GM04503 (cell line): Measurements from ENCODE around the gene FADD.
"Not testable (repeated sequence)": the region's sequence is repeated elsewhere in the genome, so short reads cannot be mapped to it uniquely, and the experiment has no call there.

Experiments used
- DNase-seq: peaks from one replicate; pipeline ENCODE4 v3.0.0-alpha.2; 2012; ENCODE audit warnings: low read depth

Gene FADD

GRCh38 chr11:70182266-70182665 is 20.8 kb upstream of the FADD start:
- no peak for DNase-seq

DNA sequence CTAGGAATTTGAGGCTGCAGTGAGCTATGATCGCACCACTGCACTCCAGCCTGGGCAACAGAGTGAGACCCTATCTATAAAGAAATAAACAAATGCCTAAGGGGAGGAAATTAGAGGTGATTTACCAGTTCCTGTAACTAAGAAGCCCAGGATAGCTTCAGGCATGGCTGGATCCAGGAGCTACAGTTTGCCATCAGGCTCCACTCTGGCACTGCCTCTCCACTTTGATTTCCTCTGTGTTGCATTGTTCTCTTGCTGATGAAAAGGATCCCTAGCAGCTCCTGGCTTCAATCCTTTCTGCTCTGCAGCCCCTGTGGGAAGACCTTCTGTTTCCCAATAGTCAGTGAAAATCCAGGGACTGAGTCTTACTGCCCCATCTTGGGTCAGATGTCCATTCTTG is 20.1 kb upstream of the FADD start:
- DNase-seq, result no peak

DNA sequence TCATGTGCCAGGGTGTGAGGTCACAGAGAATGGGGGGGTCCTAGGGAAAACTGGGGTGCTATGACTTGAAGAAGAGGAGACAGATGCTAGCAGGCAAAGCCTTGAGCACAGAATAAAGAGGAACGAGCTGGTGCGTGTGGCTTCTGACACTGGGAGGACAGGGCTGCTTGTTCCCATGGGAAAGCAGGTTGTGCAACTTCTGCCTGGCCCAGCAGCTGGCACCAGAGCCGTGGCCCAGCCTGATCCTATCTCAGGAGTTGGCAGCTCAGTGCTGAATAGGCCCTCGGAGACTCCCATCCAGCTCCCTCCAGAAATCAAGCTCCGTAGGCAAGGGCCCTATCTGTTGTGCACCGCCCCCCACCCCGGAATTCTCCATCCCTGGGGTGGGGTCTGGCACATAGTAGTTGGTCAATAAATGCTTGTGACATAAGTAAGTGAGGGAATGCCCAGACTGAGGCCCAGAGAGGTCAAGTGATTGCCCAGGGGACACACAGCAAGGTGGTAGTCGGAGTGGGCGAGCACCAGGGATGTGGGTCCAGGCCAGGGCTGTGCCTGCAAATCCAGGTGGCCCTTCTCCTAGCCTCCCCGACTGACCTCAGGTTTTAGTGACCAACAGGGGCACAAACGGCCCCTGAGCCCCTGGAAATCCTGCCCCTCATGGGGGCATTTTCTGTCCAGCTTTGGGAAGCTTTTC is 19.5 kb upstream of the FADD start:
- no peak for DNase-seq

DNA sequence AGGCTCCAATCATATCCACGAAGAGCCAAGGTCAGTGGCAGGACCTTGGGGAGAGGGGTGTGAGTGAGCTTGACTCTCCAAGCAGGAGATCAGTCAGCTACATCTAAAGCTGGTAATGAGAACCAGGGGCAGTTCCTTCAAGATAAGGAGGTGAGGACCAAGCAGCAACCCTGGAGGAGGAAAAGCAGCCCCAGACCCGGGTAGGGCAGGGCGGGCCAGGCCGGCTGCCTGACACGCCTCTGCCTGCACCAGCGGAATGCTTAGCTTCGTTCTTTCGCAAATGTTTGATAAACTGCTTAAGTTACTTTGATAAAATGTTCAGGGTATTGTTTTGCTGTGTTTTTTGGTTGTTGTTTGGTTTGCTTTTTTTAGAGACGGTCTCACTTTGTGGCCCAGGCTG is 18.7 kb upstream of the FADD start:
- no peak for DNase-seq

GRCh38 chr11:70185348-70186055 is 17.6 kb upstream of the FADD start:
- DNase-seq, result no peak

DNA sequence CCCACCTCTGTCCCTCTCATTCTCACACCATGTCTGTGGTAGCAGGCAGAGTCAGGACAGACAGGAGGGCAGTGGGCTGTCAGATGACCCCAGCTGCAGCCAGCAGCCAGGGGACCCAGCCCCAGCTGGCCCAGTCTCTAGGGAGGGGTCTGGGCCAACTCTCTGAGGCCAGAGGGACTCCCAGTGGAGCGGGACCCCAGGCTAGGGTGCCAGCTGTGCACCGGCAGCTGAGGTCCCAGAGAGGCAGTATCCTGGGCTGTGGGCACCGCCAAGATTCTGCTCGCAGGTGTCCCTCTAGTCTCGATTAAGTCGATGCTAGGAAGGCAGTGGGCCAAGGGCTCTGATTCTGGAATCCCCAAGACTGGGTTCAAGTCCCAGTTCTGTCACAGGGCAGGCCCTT is 16.7 kb upstream of the FADD start:
- no peak for DNase-seq

- DNase-seq, result no peak
Measured at GRCh38 chr11:70186936-70187335, 16.2 kb upstream of the FADD start.

DNA sequence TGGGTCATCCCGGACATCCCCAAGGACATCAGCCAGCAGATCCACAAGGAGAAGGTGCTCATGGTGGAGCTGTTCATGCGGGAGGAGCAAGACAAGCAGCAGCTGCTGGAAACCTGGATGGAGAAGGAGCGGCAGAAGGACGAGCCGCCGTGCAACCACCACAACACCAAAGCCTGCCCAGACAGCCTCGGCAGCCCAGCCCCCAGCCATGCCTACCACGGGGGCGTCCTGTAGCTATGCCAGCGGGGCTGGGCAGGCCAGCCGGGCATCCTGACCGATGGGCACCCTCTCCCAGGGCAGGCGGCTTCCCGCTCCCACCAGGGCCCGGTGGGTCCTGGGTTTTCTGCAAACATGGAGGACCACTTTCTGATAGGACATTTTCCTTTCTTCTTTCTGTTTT is 15.3 kb upstream of the FADD start:
- DNase-seq, result no peak

GRCh38 chr11:70189622-70190021 is 13.5 kb upstream of the FADD start:
- DNase-seq, result no peak

DNA sequence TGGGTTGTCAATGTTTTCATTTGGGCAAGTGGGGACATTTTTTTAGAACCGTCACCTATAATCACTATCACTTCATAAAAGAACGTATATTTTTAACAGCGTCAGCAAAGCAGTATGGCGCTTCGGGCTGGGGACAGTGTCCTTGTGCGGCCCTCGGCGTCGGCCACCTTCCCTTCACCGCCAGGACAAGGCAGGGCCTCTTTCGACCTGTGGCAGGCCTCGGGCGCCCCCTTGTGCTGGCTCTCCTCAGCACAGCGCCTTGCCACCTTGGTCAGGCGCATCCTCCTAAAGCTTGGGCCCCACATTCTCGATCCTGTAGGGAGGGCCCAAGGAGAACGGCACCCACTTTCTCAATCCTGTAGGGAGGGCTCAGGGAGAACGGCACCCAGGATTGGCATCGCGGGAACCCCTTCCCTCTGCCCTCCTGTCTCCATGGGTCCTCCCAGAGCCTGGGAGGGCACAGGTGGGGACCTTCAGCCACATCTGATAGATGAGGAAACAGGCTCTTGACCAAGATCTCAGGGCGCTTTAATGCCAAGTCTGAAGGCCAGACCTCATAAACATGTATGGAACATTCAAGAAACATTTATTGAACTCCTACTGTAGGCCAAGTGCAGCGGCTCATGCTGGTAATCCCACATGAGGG is 11.5 kb upstream of the FADD start:
- no peak for DNase-seq

GRCh38 chr11:70192666-70193410 is 10.3 kb upstream of the FADD start:
- DNase-seq, result no peak

DNA sequence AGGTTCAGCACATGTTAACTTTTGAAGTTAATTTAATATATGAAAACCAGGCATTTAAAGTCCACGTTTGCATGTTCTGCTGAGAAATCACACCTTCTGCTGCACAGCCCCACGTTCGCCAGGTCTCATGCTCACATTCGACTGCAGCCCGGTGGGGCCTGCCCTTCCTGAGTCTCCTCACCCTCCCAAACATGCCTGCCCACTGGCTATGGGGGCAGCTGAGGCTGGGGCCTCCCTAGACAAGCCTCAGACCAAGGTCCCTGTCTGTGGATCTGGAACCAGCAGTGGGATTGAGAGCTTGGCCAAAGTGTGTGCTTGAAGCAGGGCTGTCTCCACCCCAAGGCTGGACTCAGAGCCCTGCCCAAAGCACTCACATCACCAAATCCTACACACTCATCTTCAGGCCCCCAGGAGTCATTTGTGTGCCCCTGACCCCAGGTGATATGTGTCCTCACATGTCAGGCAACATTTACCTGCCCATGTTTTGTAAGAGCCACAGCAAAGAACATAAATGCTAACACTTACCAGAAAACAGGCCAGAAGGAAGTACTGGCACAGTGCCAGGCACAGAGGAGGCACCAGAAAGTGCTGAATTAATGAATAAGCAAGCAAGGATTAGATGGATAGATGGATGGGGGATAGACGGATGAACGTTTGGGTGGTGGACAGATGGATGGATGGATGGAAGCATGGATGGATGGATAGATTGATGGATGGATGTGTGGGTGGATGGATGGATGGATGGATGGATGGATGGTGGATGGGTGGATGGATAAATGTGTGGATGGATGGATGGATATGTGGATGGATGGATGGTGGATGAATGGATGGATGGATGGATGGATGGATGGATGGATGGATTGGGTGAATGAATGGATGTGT is 9.4 kb upstream of the FADD start:
- no peak for DNase-seq

GRCh38 chr11:70194792-70195791 is 8.0 kb upstream of the FADD start:
- no peak for DNase-seq

GRCh38 chr11:70200212-70200844 is 2.8 kb upstream of the FADD start:
- DNase-seq, result no peak

DNA sequence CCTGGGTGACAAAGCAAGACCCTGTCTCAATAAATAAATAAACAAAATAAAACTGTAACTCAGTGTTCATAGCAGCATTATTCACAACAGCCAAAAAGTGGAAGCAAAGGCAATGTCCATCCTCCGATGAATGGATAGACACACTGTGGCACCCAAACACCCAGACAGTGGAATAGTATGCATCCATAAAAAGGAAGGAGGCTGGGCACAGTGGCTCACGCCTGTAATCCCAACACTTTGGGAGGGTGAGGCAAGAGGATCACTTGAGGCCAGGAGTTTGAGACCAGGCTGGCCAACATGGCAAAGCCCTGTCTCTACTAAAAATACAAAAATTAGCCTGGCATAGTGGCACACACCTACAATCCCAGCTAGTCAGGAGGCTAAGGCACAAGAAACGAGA is 2.0 kb upstream of the FADD start:
- not testable (repeated sequence) for DNase-seq

- DNase-seq, result no peak
Measured at GRCh38 chr11:70201882-70202861, 924 bp upstream of the FADD start.

DNA sequence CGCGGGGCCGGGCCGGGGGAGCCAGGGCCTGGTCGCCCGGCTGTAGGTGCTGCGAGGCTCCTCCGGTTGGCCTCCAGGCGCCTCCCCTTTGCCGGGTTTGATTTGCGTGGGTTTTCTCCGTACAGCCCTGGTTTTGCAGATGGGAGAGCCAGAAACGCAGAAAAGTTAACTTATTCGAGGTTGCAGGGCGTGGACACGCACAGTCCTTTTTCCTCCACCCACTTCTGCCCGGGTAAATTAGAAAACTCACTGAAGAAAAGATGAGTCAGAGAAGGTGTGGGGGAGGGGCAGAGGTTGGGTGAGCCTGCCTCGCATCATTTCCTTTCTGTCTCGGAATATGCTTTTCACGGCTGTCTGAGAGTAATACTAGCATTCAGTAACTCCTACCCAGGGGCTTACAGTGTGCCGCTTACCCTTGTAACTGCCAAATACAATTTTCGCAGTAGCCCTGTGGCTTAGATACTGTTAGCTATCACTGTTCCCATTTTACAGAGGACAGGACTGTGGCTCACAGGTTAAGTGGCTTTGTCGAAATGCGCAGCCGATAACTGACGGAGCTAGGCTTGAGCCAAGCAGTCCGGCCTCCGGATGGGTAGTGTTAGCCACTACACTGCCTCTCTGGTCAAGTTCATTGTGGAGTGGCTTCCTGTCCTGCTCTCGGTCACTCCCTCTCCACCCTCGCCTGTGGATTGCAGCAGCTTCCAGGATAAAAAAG is 812 bp downstream of the FADD start:
- peak; percentile 42 for DNase-seq

DNA sequence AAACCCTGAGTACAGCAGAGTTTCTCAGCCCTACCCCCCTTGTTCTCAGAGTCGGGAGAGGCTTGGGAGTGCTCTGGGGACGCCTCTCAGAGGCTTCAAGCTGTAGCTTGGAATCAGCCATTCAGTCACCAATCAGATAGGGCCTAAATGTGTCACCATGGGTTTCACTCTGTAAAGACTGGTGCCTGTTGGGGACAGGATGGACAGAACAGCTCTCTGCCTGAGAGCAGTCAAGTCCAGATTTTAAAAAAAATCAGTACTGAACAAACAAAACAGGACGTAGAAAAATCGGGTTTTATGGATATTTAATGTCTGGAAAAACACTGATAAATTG is 1.3 kb downstream of the FADD start:
- DNase-seq, result no peak
